SK-N-MC (cell line): ENCODE measurements around the gene SLC50A1.

Experiments
- DNase-seq: peaks from one replicate; pipeline ENCODE4 v3.0.0-alpha.2; 2011; ENCODE audit warnings: low read depth, low spot score
- H3K27ac ChIP-seq: fragments of 200-600 bp; sonication (generic); 2 replicates; pipeline ENCODE4 v1.5.1; 2016; ENCODE audit warnings: mixed run types
- H3K36me3 ChIP-seq: fragments of 200-600 bp; sonication (generic); 2 replicates; pipeline ENCODE4 v1.6.1; 2017; ENCODE audit warnings: antibody characterized with exemption, low read length, mixed read lengths; ENCODE audit not compliant: insufficient read depth
- H3K4me3 ChIP-seq: fragments of 200-600 bp; sonication (generic); 2 replicates; pipeline ENCODE4 v1.5.1; 2016
- H3K9ac ChIP-seq: fragments of 200-600 bp; sonication (generic); 2 replicates; pipeline ENCODE4 v1.8.0; 2017; ENCODE audit warnings: mixed run types, mixed read lengths; ENCODE audit not compliant: insufficient read length
- H3K9me3 ChIP-seq: fragments of 200-600 bp; sonication (generic); 2 replicates; pipeline ENCODE4 v1.6.1; 2017; ENCODE audit warnings: low read depth, mild to moderate bottlenecking, antibody characterized with exemption, low read length, moderate library complexity, mixed read lengths
- EZH2 ChIP-seq: fragments of 200-600 bp; sonication (generic); IDR thresholded peaks from one replicate; pipeline ENCODE4 v1.6.1; 2017; ENCODE audit warnings: antibody characterized with exemption
- FOXP2 ChIP-seq: optimal IDR thresholded peaks from 2 replicates; pipeline ENCODE3; 2011; ENCODE audit warnings: mild to moderate bottlenecking, moderate library complexity; ENCODE audit not compliant: insufficient read depth; ENCODE audit errors: extremely low read length, control extremely low read depth
- POLR2AphosphoS5 ChIP-seq: IDR thresholded peaks from 2 replicates; pipeline ENCODE4 v1.6.1; 2012; ENCODE audit warnings: mild to moderate bottlenecking, low read depth, low read length, borderline replicate concordance

Gene SLC50A1

GRCh38 chr1:155123801-155124200 is 11.9 kb upstream of the SLC50A1 start:
- no peak overlapping the region for H3K27ac ChIP-seq
- no peaks in the 10 kb centered on the region for H3K36me3 ChIP-seq
- no peak for DNase-seq

DNA sequence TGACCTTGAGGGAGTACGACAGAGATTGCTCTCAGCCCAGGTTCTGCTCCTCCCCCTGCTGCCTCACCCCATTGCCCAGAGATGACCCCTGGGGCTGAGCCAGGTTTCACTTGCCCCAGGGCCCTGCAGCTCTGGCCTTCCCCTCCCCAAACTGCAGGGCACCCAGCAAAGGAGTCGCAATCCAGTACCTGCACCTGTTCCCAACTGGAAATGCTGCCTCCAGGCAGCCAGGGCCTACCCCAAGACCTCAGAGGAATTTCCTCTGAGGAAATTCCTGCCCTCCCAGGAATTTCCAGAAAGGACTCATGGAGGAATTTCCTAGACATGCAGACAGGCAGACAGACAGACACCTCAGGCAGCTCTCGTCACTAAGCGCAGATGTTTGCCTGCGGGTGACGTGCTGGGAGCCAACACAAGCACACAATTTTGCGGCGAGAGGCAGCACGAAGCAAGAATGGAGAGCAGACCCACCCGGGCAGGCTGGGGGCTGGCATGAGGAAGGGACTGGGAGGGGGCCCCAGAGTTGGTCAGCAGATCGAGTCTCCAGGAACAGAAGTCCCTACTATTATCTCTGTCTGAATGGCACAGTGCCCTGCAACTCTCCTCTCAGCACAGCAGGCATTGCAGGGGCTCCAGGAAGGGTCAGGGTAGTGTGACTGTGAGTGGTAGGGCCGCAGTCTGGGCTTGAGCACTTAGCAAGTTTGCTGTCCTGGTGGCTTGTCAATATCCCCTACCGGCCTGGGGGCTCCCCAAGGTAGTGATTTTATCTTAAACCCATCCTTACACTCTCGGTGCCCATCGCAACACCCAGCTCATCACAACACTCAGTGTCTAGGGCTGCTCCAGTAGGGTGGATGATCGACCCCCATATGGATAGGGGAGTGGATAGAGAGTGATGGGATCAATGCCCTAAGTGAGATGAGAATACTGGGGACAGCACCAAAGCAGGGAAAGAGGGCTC is 10.9 kb upstream of the SLC50A1 start:
- H3K27ac ChIP-seq = no peak overlapping the region
- no peak for DNase-seq
- TF ChIP-seq FOXP2 = no peak
- no peak for TF ChIP-seq EZH2
- no peak for TF ChIP-seq POLR2AphosphoS5
- H3K4me3 ChIP-seq = peak overlapping the region; percentile 37
- no peaks in the 10 kb centered on the region for H3K36me3 ChIP-seq
- H3K9me3 ChIP-seq = no peaks in the 10 kb centered on the region
- H3K9ac ChIP-seq = no peak overlapping the region

More at GRCh38 chr1:155123801-155124200, 11.9 kb upstream of the SLC50A1 start:
- no peaks in the 10 kb centered on the region for H3K9me3 ChIP-seq
- no peak overlapping the region for H3K4me3 ChIP-seq
- no peak for TF ChIP-seq FOXP2
- no peak overlapping the region for H3K9ac ChIP-seq

DNA sequence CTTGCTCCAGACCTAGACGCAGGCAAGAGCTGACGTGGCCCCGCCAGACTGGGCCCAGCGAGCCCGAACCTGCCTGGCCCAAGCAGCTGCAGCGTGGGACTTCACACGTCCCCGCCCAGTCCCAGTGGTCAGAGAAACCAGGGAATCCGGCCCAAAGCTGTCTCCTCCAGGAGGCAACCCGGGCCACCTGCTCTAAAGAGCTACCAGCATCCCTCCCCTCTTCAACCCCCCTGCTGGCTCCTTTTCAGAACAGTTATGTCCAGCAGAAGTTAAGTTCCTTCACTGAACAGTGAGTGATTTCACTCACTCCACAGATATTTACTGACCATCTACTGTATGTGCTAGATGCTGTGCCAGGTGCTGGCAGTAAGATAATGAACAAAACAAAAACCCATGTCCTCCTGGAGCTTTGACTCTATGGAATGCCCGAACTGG is 10.1 kb upstream of the SLC50A1 start:
- Histone ChIP-seq H3K36me3 (no peaks in the 10 kb centered on the region), H3K27ac (no peak overlapping the region), H3K9me3 (no peaks in the 10 kb centered on the region), H3K4me3 (no peak overlapping the region; the same call in 1 of the 2 replicates), H3K9ac (no peak overlapping the region)
- TF ChIP-seq FOXP2 (no peak), EZH2 (no peak), POLR2AphosphoS5 (no peak)
- no peak for DNase-seq

DNA sequence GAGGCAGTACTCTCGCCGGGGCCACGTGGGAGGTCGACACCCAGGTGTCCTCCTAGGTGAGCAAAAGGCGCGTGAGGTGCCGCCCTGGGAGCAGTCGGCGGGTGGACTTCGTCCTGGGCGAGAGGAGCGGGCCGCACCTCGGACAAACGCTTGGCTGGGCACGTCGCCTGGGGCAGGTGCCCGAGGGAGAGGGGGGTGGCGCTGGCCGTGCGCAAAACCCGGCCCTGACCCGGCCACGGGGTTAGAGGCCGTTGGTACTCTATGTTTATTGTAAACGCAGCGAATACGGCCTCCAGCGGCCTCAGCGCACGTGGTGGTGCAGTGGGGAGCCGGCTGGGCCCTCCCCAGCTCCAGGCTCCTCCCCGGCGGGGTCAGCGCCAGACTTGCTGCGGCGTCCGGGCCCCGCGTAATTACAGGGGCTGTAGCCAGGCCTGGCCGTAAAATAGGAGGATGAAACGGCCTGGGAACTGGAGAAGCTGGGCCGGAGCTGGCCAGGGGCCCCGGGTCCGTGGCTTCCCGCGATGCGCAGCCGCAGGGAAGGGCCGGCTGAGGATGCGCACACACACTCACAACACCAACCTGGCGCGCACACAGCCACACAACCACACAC is 9.6 kb upstream of the SLC50A1 start:
- TF ChIP-seq FOXP2 = no peak
- H3K27ac ChIP-seq = no peak overlapping the region
- H3K9me3 ChIP-seq = no peaks in the 10 kb centered on the region
- H3K4me3 ChIP-seq = peak overlapping the region; percentile 92
- H3K36me3 ChIP-seq = peaks cover 2% of the 10 kb centered on the region; the same call in 1 of the 2 replicates
- DNase-seq = no peak
- H3K9ac ChIP-seq = no peak overlapping the region

DNA sequence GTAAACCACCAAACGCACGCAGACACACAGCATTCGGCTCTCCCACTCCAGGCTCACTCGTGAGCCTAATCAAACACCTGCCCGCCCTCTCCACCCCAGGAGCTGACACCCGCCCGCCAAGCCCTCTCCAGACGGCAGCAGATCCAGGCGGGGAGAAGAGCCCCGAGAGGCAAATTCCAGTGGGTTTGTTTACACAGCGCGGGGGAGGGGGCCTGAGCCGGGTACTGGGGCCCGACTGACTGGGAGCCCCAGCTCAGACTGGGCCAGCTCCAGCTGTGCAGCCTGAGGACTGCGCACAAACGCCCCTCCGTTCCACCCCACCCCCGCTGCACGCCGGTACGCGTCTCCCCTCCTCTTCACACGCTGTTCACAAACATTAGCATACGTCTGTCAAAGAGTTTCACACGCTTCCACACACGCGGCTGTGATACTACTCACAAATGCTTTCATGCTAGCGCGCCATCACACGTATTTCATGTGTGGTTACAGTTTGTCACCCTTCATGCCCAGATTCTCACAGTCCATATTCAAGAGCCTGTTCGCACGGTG is 9.0 kb upstream of the SLC50A1 start:
- H3K9me3 ChIP-seq = no peaks in the 10 kb centered on the region
- peak overlapping the region; percentile 80; the same call in 1 of the 2 replicates for H3K27ac ChIP-seq
- peak overlapping the region; percentile 92 for H3K4me3 ChIP-seq
- H3K36me3 ChIP-seq = peaks cover 8% of the 10 kb centered on the region; the same call in 1 of the 2 replicates
- DNase-seq = peak; percentile 35
- H3K9ac ChIP-seq = peak overlapping the region; percentile 59
- TF ChIP-seq POLR2AphosphoS5 (peak; percentile 50), EZH2 (no peak), FOXP2 (no peak)

DNA sequence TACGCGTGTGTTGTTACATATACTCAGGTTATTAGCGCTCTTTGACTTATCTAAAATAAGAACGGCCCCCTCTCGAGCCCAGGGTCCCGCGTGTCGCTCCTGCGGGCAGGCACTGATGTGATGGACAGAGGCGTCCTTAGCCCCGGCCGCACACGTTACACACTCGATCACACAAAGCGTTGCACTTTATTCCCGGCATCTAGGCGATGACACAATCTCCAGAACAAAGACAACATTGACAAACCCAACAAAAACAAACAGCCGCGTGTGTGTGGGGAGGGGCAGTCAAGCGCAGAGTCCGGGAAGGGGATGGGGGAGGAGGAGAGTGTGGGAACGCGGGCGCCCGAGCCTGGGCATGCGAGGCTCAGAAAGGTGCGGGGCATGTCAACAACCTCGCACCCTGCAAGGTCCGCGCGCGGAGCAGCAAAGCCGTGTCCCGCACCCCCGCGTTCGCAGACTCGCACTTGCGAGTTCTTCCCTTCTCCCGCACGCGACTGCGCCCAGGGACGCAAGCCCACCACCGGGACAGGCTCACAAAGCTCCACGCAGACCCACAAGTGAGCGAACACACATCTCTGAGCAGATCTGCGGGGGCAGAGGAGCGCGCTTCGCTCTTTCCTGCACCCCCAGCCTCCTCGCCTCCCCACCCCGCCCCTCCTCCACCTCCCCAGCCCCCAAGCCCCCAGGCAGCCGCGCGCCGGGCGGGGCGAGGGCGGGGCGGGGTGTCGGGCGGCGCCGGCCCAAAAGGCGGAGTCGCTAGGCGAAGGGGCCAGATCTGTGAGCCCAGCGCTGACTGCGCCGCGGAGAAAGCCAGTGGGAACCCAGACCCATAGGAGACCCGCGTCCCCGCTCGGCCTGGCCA is 8.3 kb upstream of the SLC50A1 start, which contains the start of gene EFNA1:
Gene EFNA1, plus strand, starts transcription at position 772 of the 862 bp plus-strand sequence. CDS start 102 bp downstream, outside the sequence.
- peak within 1 kb of the TSS; percentile 78 for H3K9ac ChIP-seq
- peaks cover 11% of the 10 kb centered on the region; the same call in 1 of the 2 replicates for H3K36me3 ChIP-seq
- peak within 1 kb of the TSS; percentile 80; the same call in 1 of the 2 replicates for H3K27ac ChIP-seq
- no peak for TF ChIP-seq EZH2
- peak; percentile 53 for TF ChIP-seq FOXP2
- peak; percentile 93 for TF ChIP-seq POLR2AphosphoS5
- H3K9me3 ChIP-seq = no peaks in the 10 kb centered on the region
- DNase-seq = no peak
- H3K4me3 ChIP-seq = peak within 1 kb of the TSS; percentile 92

GRCh38 chr1:155127967-155128754 is 7.5 kb upstream of the SLC50A1 start:
- H3K27ac ChIP-seq = no peak overlapping the region
- H3K4me3 ChIP-seq = peak overlapping the region; percentile 92
- TF ChIP-seq FOXP2 (no peak), EZH2 (no peak), POLR2AphosphoS5 (no peak)
- no peaks in the 10 kb centered on the region for H3K9me3 ChIP-seq
- H3K9ac ChIP-seq = peak overlapping the region; percentile 78
- peaks cover 13% of the 10 kb centered on the region; the same call in 1 of the 2 replicates for H3K36me3 ChIP-seq
- no peak for DNase-seq
